Naive thymus-derived CD4-positive, alpha-beta T cell (primary cell): ENCODE data around the gene SYNDIG1. TPM values are rescaled to one million over a fixed set of nuclear protein-coding genes. Genes with fewer than 3 reads are reported as not detected.

Experiments used
- ATAC-seq: fragments of 150-1000 bp; cut with Tn5 transposase; 2 replicates; pipeline ENCODE4 v1.10.0; 2021; ENCODE audit warnings: mild to moderate bottlenecking, moderate library complexity
- CTCF ChIA-PET: fragments of 350-600 bp; sonication (Branson Sonifier 250); formaldehyde crosslinking; loops from one replicate; lab custom pipeline; 2021; ENCODE audit warnings: antibody characterized with exemption; lab: Charles Lee
- POLR2A ChIA-PET: fragments of 350-600 bp; sonication (Branson Sonifier 250); formaldehyde crosslinking; loops from one replicate; lab custom pipeline; 2021; ENCODE audit warnings: antibody characterized with exemption, inconsistent platforms; lab: Charles Lee
- DNase-seq, 9 donors: peaks; one replicate each; pipeline versions ENCODE4 v3.0.0 to v3.0.0-alpha.2; 2020 to 2022; ENCODE audit warnings: mixed read lengths in 1 of 9
- H3K27ac ChIP-seq: one replicate; pipeline ENCODE4 v1.7.0; 2013; ENCODE audit warnings: mild to moderate bottlenecking, low read depth, low read length, moderate library complexity
- H3K27me3 ChIP-seq, 2 donors: one replicate each; pipeline ENCODE4 v1.7.0; 2013; ENCODE audit warnings: low read length in 2 of 2, mild to moderate bottlenecking in 2 of 2, moderate library complexity in 2 of 2; ENCODE audit not compliant: control insufficient read depth in 2 of 2, insufficient read depth in 2 of 2
- H3K36me3 ChIP-seq, 3 experiments: 1 replicate in 2 of 3; 2 replicates in 1 of 3; pipeline ENCODE4 v1.7.0; 2013; ENCODE audit warnings: low read length in 3 of 3, mild to moderate bottlenecking in 3 of 3, moderate library complexity in 1 of 3; ENCODE audit not compliant: insufficient read depth in 3 of 3, control insufficient read depth in 2 of 3
- H3K4me1 ChIP-seq, 2 donors: one replicate each; pipeline ENCODE4 v1.7.0; 2013; ENCODE audit warnings: low read length in 2 of 2, mild to moderate bottlenecking in 2 of 2, moderate library complexity in 1 of 2; ENCODE audit not compliant: control insufficient read depth in 2 of 2, insufficient read depth in 2 of 2
- H3K4me3 ChIP-seq: 2 replicates; pipeline ENCODE4 v1.7.0; 2013; ENCODE audit warnings: mild to moderate bottlenecking, low read length
- H3K9me3 ChIP-seq, 3 experiments: 1 replicate in 2 of 3; 2 replicates in 1 of 3; pipeline ENCODE4 v1.7.0; 2013; ENCODE audit warnings: low read length in 3 of 3; ENCODE audit not compliant: control insufficient read depth in 2 of 3
- H3K27ac Mint-ChIP-seq, 9 donors: one replicate each; pipeline ENCODE4 v1.8.0; 2020 to 2022; ENCODE audit warnings: mixed read lengths in 9 of 9, mild to moderate bottlenecking in 8 of 9, moderate library complexity in 5 of 9, inconsistent platforms in 2 of 9
- H3K27me3 Mint-ChIP-seq, 5 donors: one replicate each; pipeline ENCODE4 v1.8.0; 2021 to 2022; ENCODE audit warnings: mixed read lengths in 5 of 5, mild to moderate bottlenecking in 1 of 5
- H3K36me3 Mint-ChIP-seq, 5 donors: one replicate each; pipeline ENCODE4 v1.8.0; 2020 to 2022; ENCODE audit warnings: mixed read lengths in 5 of 5, mild to moderate bottlenecking in 3 of 5, inconsistent platforms in 1 of 5
- H3K4me1 Mint-ChIP-seq, 7 donors: one replicate each; pipeline ENCODE4 v1.8.0; 2020 to 2022; ENCODE audit warnings: mixed read lengths in 7 of 7, mild to moderate bottlenecking in 3 of 7, inconsistent platforms in 1 of 7
- H3K4me3 Mint-ChIP-seq, 10 donors: one replicate each; pipeline ENCODE4 v1.8.0; 2020 to 2022; ENCODE audit warnings: mild to moderate bottlenecking in 10 of 10, mixed read lengths in 10 of 10, moderate library complexity in 6 of 10, inconsistent platforms in 2 of 10
- H3K9me3 Mint-ChIP-seq, 11 donors: one replicate each; pipeline ENCODE4 v1.8.0; 2020 to 2022; ENCODE audit warnings: mixed read lengths in 11 of 11, mild to moderate bottlenecking in 4 of 11, inconsistent platforms in 1 of 11, moderate library complexity in 1 of 11
- intact Hi-C, 2 donors: fragments of 100-400 bp; cut with micrococcal nuclease; formaldehyde crosslinking; loops; one replicate each; pipeline ENCODE4 v1.15.1; 2023
- polyA plus RNA-seq, 2 donors: library from polyadenylated mRNA; unstranded; fragments of 300-500 nt; fragmentation: Illumina TruSeq; gene quantifications; one replicate each; pipeline ENCODE4 v1.2.3, GENCODE V29; 2021
- total RNA-seq, 6 experiments: library from RNA in 5 of 6; stranded (reverse) in 5 of 6; gene quantifications; 1 replicate in 5 of 6; 2 replicates in 1 of 6; pipeline ENCODE4 v1.2.3 and lab custom pipeline; 2021 to 2026

The SYNDIG1 gene
- total and polyA plus RNA-seq, 7 experiments from 2014 or later: not detected

DNA sequence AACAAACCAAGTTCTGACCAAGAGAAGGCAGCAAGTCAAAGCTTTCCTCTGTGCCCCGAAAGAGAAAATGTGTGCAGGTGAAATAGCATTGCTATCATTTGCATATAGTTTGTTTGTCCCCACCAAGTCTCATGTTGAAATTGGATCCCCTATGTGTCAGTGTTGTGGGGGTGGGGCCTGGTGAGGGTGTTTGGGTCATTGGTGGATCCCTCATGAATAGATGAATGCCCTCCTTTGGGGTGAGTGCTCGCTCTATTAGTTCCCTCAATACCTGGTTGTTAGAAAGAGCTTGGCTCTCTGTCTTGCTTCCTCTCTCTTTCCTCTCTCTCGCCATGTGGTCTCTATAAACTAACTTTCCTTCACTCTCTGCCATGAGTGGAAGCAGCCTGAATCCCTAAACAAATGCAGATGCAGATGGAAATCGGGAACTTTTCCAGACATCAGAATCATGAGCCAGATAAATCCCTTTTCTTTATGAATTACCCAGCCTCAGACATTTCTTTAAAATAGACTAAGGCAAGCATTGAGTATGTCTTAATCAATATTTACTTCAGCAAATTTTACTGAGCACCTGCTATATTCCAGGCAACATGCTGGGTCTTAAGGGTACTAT lies 43.8 kb upstream of the SYNDIG1 start:
- Histone ChIP-seq H3K27me3 (no peaks in the 10 kb centered on the region), H3K4me3 (no peak overlapping the region), H3K4me1 (no peaks in the 10 kb centered on the region), H3K36me3 (no peaks in the 10 kb centered on the region), H3K27ac (no peak overlapping the region), H3K9me3 (no peaks in the 10 kb centered on the region)
- POLR2A ChIA-PET: no interaction called here
- CTCF ChIA-PET: no interaction called here
- peaks cover 0 to 26% (median 6%) of the 10 kb centered on the region in 5 donors for H3K27me3 Mint-ChIP-seq
- peaks cover 0 to 11% (median 5%) of the 10 kb centered on the region in 11 donors for H3K9me3 Mint-ChIP-seq
- H3K4me3 Mint-ChIP-seq: no peak overlapping the region
- intact Hi-C loops: no loop called here
- peaks cover 0 to 3% (median 0%) of the 10 kb centered on the region in 5 donors for H3K36me3 Mint-ChIP-seq
- DNase-seq (no peak), ATAC-seq (no peak)
- H3K27ac Mint-ChIP-seq: no peak overlapping the region
- H3K4me1 Mint-ChIP-seq: no peaks in the 10 kb centered on the region

DNA sequence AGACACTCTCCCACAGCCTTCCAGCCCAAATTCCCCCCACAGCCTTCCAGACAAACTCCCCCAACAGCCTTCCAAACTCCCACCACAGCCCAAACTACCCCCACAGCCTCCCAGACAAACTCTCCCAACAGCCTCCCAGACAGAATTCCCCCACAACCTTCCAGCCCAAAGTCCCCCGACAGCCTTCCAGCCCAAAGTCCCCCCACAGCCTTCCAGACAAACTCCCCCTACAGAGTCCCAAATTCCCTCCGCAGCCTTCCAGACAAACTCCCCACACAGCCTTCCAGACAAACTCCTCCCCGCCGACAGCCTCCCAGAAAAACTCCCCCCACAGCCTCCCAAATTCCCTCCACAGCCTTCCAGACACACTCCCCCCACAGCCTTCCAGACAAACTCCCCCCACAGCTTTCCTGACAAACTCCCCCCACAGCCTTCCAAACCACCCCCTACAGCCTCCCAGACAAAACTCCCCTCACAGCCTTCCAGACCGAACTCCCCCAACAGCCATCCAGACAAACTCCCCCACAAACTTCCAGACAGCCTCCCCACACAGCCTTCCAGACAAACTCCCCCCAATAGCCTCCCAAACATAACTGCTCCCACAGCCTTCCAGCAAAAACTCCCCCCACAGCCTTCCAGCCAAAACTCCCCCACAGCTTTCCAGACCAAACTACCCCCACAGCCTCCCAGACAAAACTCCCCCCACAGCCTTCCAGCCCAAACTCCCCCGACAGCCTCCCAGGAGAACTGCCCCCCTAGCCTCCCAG lies 38.0 kb upstream of the SYNDIG1 start:
- peaks cover 0 to 11% (median 5%) of the 10 kb centered on the region in 11 donors for H3K9me3 Mint-ChIP-seq
- intact Hi-C loops: no loop called here
- POLR2A ChIA-PET: interaction anchor here (0.6 kb wide), 1 partner anchor 221 kb away, joined by 3 read pairs; no protein-coding TSS in a partner anchor
- peak overlapping the region in 1 of 9 donors; percentile 48 for H3K27ac Mint-ChIP-seq
- Histone ChIP-seq H3K27ac (no peak overlapping the region), H3K36me3 (no peaks in the 10 kb centered on the region), H3K27me3 (no peaks in the 10 kb centered on the region), H3K9me3 (no peaks in the 10 kb centered on the region), H3K4me3 (no peak overlapping the region), H3K4me1 (no peaks in the 10 kb centered on the region)
- no peaks in the 10 kb centered on the region for H3K4me1 Mint-ChIP-seq
- DNase-seq: no peak
- CTCF ChIA-PET: no interaction called here
- H3K36me3 Mint-ChIP-seq: peaks cover 0 to 3% (median 0%) of the 10 kb centered on the region in 5 donors
- no peak for ATAC-seq
- no peak overlapping the region for H3K4me3 Mint-ChIP-seq
- peaks cover 0 to 16% (median 5%) of the 10 kb centered on the region in 5 donors for H3K27me3 Mint-ChIP-seq

DNA sequence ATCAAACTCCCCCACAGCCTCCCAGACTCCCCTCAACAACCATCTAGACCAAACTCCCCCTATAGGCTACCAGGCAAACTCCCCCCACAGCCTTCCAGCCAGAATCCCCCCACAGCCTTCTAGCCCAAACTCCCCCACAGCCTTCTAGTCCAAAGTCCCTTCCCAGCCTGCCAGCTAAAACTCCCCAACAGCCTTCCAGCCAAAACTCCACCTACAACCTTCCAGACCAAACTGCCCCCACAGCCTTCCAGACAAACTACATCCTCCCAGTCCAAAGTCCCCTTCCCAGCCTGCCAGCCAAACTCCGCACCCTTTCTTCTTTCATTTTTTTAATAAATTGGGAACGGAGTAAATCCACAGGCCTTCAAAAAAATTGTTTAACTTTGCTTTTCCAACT lies 37.4 kb upstream of the SYNDIG1 start:
- peaks cover 0 to 11% (median 5%) of the 10 kb centered on the region in 11 donors for H3K9me3 Mint-ChIP-seq
- peak overlapping the region in 1 of 9 donors; percentile 17 for H3K27ac Mint-ChIP-seq
- ATAC-seq (no peak), DNase-seq (no peak)
- H3K4me3 Mint-ChIP-seq: no peak overlapping the region
- no peaks in the 10 kb centered on the region for H3K4me1 Mint-ChIP-seq
- intact Hi-C loops: no loop called here
- CTCF ChIA-PET: no interaction called here
- POLR2A ChIA-PET: interaction anchor here (0.6 kb wide), 1 partner anchor 220 kb away, joined by 3 read pairs; no protein-coding TSS in a partner anchor
- Histone ChIP-seq H3K36me3 (no peaks in the 10 kb centered on the region), H3K9me3 (no peaks in the 10 kb centered on the region), H3K4me3 (no peak overlapping the region), H3K4me1 (no peaks in the 10 kb centered on the region), H3K27ac (no peak overlapping the region), H3K27me3 (no peaks in the 10 kb centered on the region)
- H3K27me3 Mint-ChIP-seq: peaks cover 0 to 13% (median 5%) of the 10 kb centered on the region in 5 donors
- H3K36me3 Mint-ChIP-seq: peaks cover 0 to 3% (median 0%) of the 10 kb centered on the region in 5 donors

DNA sequence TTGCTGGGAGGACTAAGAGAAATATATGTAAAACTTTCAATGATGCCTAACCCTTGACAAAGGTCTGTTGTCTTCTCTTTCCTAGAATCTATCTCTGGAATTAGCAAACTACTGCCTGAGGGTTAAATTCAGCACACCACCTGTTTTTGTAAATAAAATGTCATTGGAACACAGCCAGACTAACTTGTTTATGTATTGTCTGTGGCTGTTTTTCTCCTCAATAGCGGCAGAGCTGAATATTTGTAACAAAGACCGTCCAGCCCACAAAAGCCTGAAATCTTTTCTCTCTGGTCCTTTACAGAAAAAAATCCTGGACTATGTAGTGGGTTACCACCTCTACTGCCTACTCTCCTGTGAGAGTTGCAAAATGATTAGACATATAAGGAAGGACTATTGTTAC lies 33.3 kb upstream of the SYNDIG1 start:
- no peaks in the 10 kb centered on the region for H3K27me3 ChIP-seq
- no peak overlapping the region for H3K4me3 ChIP-seq
- ATAC-seq (no peak), DNase-seq (no peak)
- no peaks in the 10 kb centered on the region for H3K36me3 Mint-ChIP-seq
- H3K27ac Mint-ChIP-seq: no peak overlapping the region
- CTCF ChIA-PET: no interaction called here
- no peaks in the 10 kb centered on the region for H3K9me3 Mint-ChIP-seq
- intact Hi-C loops: no loop called here
- H3K4me3 Mint-ChIP-seq: no peak overlapping the region
- peaks cover 0 to 2% (median 0%) of the 10 kb centered on the region in 5 donors for H3K27me3 Mint-ChIP-seq
- H3K27ac ChIP-seq: no peak overlapping the region
- H3K36me3 ChIP-seq: no peaks in the 10 kb centered on the region
- no peaks in the 10 kb centered on the region for H3K4me1 ChIP-seq
- POLR2A ChIA-PET: no interaction called here
- H3K9me3 ChIP-seq: no peaks in the 10 kb centered on the region
- H3K4me1 Mint-ChIP-seq: no peaks in the 10 kb centered on the region

DNA sequence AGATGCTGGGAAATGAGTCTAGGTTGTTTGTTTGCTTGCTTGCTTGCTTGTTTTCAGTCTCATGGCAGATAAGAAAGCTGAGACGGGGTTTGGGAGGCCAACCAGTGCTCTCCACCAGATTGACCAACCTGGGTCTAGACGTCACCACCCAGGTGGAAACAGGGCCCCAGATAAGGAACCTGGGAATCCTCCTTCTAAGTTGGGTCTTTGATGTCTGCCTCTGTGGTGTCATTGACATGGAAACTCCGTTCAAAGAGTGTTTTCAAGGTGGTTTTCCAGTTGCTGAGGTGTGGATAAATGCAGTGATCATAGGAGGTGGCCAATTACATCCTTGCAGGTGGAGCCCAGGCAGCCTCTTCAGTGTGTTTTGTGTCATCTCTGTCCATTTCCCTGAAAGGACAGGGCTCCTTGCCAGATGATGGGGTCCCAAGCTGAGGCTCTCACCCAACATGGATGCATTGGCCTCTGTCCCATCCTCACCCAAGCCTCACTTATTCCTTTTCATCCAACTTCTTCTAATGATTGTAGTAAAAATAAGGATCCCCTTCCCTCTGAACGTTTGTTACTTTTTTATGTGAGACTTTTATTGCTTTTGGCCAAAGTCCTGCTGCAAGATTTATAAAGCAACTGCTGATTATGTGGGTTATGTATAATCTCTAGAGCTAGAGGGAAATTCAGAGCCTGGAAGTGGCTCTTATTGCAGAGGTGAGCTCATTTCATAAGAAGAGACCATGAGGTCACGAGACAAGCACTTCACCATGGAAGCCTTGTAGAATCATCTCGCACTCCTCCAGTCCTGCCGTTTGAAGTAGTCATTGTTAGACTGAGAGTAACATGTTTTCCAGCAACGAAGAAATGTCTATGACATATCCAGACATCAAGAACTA lies 32.0 kb upstream of the SYNDIG1 start:
- Mint-ChIP-seq H3K4me3 (no peak overlapping the region), H3K4me1 (no peaks in the 10 kb centered on the region), H3K36me3 (no peaks in the 10 kb centered on the region), H3K27me3 (peaks cover 0 to 2% (median 0%) of the 10 kb centered on the region in 5 donors), H3K9me3 (no peaks in the 10 kb centered on the region), H3K27ac (peak overlapping the region in 1 of 9 donors; percentile 52)
- no peaks in the 10 kb centered on the region for H3K9me3 ChIP-seq
- intact Hi-C loops: no loop called here
- no peak for ATAC-seq
- no peaks in the 10 kb centered on the region for H3K36me3 ChIP-seq
- no peaks in the 10 kb centered on the region for H3K4me1 ChIP-seq
- ChIA-PET CTCF (no interaction called here), POLR2A (no interaction called here)
- H3K4me3 ChIP-seq: no peak overlapping the region
- no peaks in the 10 kb centered on the region for H3K27me3 ChIP-seq
- DNase-seq: no peak
- no peak overlapping the region for H3K27ac ChIP-seq

DNA sequence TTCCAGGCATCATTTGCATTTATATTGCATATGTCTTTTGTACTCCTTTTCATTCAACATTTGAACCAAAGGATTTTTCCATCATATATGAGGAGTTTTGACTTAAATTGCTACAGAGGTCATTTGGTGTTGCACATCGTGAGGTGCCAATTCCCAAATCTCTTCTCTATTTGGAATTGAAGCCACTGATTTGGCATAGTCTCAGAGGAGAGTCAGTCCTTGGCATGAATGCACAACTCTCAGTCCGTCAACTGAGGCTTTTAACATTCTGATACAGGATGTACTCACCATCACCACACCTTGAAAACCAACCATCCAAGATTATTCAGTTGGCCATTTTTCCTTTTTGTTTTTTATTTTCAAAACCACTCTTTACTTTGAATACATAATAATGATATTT lies 31.1 kb upstream of the SYNDIG1 start:
- H3K4me1 Mint-ChIP-seq: no peaks in the 10 kb centered on the region
- ChIA-PET CTCF (no interaction called here), POLR2A (no interaction called here)
- no peak overlapping the region for H3K27ac Mint-ChIP-seq
- H3K27me3 Mint-ChIP-seq: peaks cover 0 to 2% (median 0%) of the 10 kb centered on the region in 5 donors
- no peak overlapping the region for H3K27ac ChIP-seq
- no peaks in the 10 kb centered on the region for H3K9me3 Mint-ChIP-seq
- no peak overlapping the region for H3K4me3 ChIP-seq
- H3K4me1 ChIP-seq: no peaks in the 10 kb centered on the region
- intact Hi-C loops: no loop called here
- H3K27me3 ChIP-seq: no peaks in the 10 kb centered on the region
- no peaks in the 10 kb centered on the region for H3K36me3 Mint-ChIP-seq
- H3K4me3 Mint-ChIP-seq: no peak overlapping the region
- no peak for DNase-seq
- H3K36me3 ChIP-seq: no peaks in the 10 kb centered on the region
- H3K9me3 ChIP-seq: no peaks in the 10 kb centered on the region
- ATAC-seq: no peak
